Peyer's patch (tissue), 4 donors: ENCODE measurements around the gene RACK1. TPM values are rescaled to one million over a fixed set of nuclear protein-coding genes. Genes with fewer than 3 reads are reported as not detected.

ENCODE experiments used
- DNase-seq, 3 donors: peaks; one replicate each; pipeline ENCODE4 v3.0.0-alpha.2; 2017 to 2019
- H3K27ac ChIP-seq, 4 donors: fragments of 200-600 bp; sonication (generic); one replicate each; pipeline ENCODE4 v1.5.1; 2016 to 2019
- H3K27me3 ChIP-seq, 2 donors: fragments of 200-600 bp; sonication (generic); one replicate each; pipeline ENCODE4 v1.5.1; 2019
- H3K36me3 ChIP-seq, 3 donors: fragments of 200-600 bp; sonication (generic); one replicate each; pipeline ENCODE4 v1.5.1; 2016 to 2019
- H3K4me1 ChIP-seq, 4 donors: fragments of 200-600 bp; sonication (generic); one replicate each; pipeline ENCODE4 v1.5.1; 2016 to 2019
- H3K4me3 ChIP-seq, 4 donors: fragments of 200-600 bp; sonication (generic); 1 replicate in 3 of 4; 2 replicates in 1 of 4; pipeline ENCODE4 v1.5.1; 2016 to 2019; ENCODE audit warnings: mild to moderate bottlenecking in 1 of 4
- H3K9me3 ChIP-seq, 4 donors: fragments of 200-600 bp; sonication (generic); one replicate each; pipeline ENCODE4 v1.5.1; 2016 to 2019; ENCODE audit warnings: mild to moderate bottlenecking in 1 of 4
- CTCF ChIP-seq, 6 experiments: fragments of 450-650 bp in 4 of 6; fragments of 200-600 bp in 2 of 6; sonication (generic) in 1 of 6; IDR thresholded peaks; one replicate each; pipeline ENCODE4 v1.5.1; 2017 to 2019; ENCODE audit warnings: antibody characterized with exemption in 6 of 6, mild to moderate bottlenecking in 3 of 6, moderate library complexity in 1 of 6
- POLR2A ChIP-seq, 2 donors: fragments of 450-650 bp; IDR thresholded peaks; one replicate each; pipeline ENCODE4 v1.5.1; 2017; ENCODE audit warnings: antibody characterized with exemption in 2 of 2, mild to moderate bottlenecking in 2 of 2, moderate library complexity in 2 of 2
- total RNA-seq, 4 donors: library from RNA; depleted of rRNA; stranded (reverse); fragments of >200 nt; gene quantifications; one replicate each; pipeline ENCODE4 v1.1.0, GENCODE V29; 2016

RACK1 gene
- total RNA-seq, 4 donors from 2014 or later: 1,067 to 1,931 (median 1,321) TPM

GRCh38 chr5:181191526-181192336 lies 52.0 kb downstream of the RACK1 start:
- Histone ChIP-seq H3K4me3 (peak overlapping the region; percentile 55 to 88 (median 71)), H3K27ac (peak overlapping the region; percentile 77 to 89 (median 84)), H3K36me3 (no peaks in the 10 kb centered on the region), H3K27me3 (no peaks in the 10 kb centered on the region), H3K9me3 (no peaks in the 10 kb centered on the region), H3K4me1 (peaks cover 0 to 16% (median 2%) of the 10 kb centered on the region in 4 donors)
- peak; percentile 55 to 65 for TF ChIP-seq POLR2A (IDR thresholded peaks at IDR 0.05)
- no peak for TF ChIP-seq CTCF (IDR thresholded peaks at IDR 0.05)
- DNase-seq: peak; percentile 91 to 98 (median 98)

GRCh38 chr5:181190711-181191525 lies 52.8 kb downstream of the RACK1 start:
- H3K36me3 ChIP-seq: no peaks in the 10 kb centered on the region
- peak; percentile 56 to 72 (median 69) for DNase-seq
- TF ChIP-seq CTCF (IDR thresholded peaks at IDR 0.05) (peak in 1 of 6 experiments; percentile 35), POLR2A (IDR thresholded peaks at IDR 0.05) (no peak)
- H3K4me1 ChIP-seq: peaks cover 0 to 16% (median 2%) of the 10 kb centered on the region in 4 donors
- H3K27ac ChIP-seq: peak overlapping the region; percentile 77 to 89 (median 84)
- H3K4me3 ChIP-seq: peak overlapping the region; percentile 55 to 88 (median 71)
- H3K27me3 ChIP-seq: no peaks in the 10 kb centered on the region
- no peaks in the 10 kb centered on the region for H3K9me3 ChIP-seq

- Histone ChIP-seq H3K9me3 (no peaks in the 10 kb centered on the region), H3K27ac (peak overlapping the region; percentile 77 to 89 (median 84)), H3K27me3 (no peaks in the 10 kb centered on the region), H3K4me1 (peaks cover 0 to 19% (median 2%) of the 10 kb centered on the region in 4 donors), H3K4me3 (peak overlapping the region; percentile 55 to 88 (median 71)), H3K36me3 (no peaks in the 10 kb centered on the region)
- TF ChIP-seq POLR2A (IDR thresholded peaks at IDR 0.05) (no peak), CTCF (IDR thresholded peaks at IDR 0.05) (no peak)
- DNase-seq: peak; percentile 47 to 77 (median 65)
Measured at GRCh38 chr5:181189962-181190710, 53.6 kb downstream of the RACK1 start.

GRCh38 chr5:181189363-181189961 lies 54.2 kb downstream of the RACK1 start:
- Histone ChIP-seq H3K4me1 (peaks cover 0 to 25% (median 2%) of the 10 kb centered on the region in 4 donors), H3K36me3 (no peaks in the 10 kb centered on the region), H3K27me3 (no peaks in the 10 kb centered on the region), H3K9me3 (no peaks in the 10 kb centered on the region), H3K4me3 (peak overlapping the region; percentile 55 to 88 (median 71)), H3K27ac (peak overlapping the region; percentile 77 to 89 (median 84))
- DNase-seq: peak in 2 of 3 donors; percentile 54 to 71
- TF ChIP-seq CTCF (IDR thresholded peaks at IDR 0.05) (no peak), POLR2A (IDR thresholded peaks at IDR 0.05) (no peak)
